OCI-LY1 (cell line): ENCODE results near the gene BZW2.

Experiments
- H2AFZ ChIP-seq: fragments of 200-600 bp; sonication (generic), shearing (Covaris generic); 2 replicates; pipeline ENCODE4 v1.6.0; 2014; ENCODE audit warnings: antibody characterized with exemption, mild to moderate bottlenecking, low read length
- H3F3A ChIP-seq: fragments of 200-600 bp; sonication (generic), shearing (Covaris generic); 2 replicates; pipeline ENCODE4 v1.6.0; 2014; ENCODE audit warnings: mild to moderate bottlenecking, antibody characterized with exemption, low read length, moderate library complexity; ENCODE audit not compliant: insufficient read depth
- H3K27ac ChIP-seq: fragments of 200-600 bp; sonication (generic); 2 replicates; pipeline ENCODE4 v1.5.1; 2014; ENCODE audit warnings: low read length, mixed run types, mild to moderate bottlenecking, low read depth; ENCODE audit not compliant: poor library complexity, severe bottlenecking
- H3K27me3 ChIP-seq: fragments of 200-600 bp; sonication (generic); 2 replicates; pipeline ENCODE4 v1.6.0; 2014; ENCODE audit warnings: antibody characterized with exemption, mild to moderate bottlenecking, low read length, moderate library complexity; ENCODE audit not compliant: insufficient read depth
- H3K36me3 ChIP-seq: fragments of 200-600 bp; sonication (generic); 2 replicates; pipeline ENCODE4 v1.6.1; 2014; ENCODE audit warnings: mild to moderate bottlenecking, antibody characterized with exemption, low read length, moderate library complexity, mixed read lengths; ENCODE audit not compliant: insufficient read depth
- H3K4me1 ChIP-seq: fragments of 200-600 bp; sonication (generic); 2 replicates; pipeline ENCODE4 v1.5.1; 2014; ENCODE audit warnings: mild to moderate bottlenecking, low read length, moderate library complexity; ENCODE audit not compliant: insufficient read depth, severe bottlenecking
- H3K4me2 ChIP-seq: fragments of 200-600 bp; sonication (generic), shearing (Covaris generic); 2 replicates; pipeline ENCODE4 v1.6.1; 2014; ENCODE audit warnings: low read length
- H3K4me3 ChIP-seq: fragments of 200-600 bp; sonication (generic); 2 replicates; pipeline ENCODE4 v1.5.1; 2014; ENCODE audit warnings: low read length, low read depth, mild to moderate bottlenecking, mixed read lengths; ENCODE audit not compliant: poor library complexity, severe bottlenecking
- H3K79me2 ChIP-seq: fragments of 200-600 bp; shearing (Covaris generic); 2 replicates; pipeline ENCODE4 v1.6.1; 2016; ENCODE audit warnings: mixed run types, low read length, mixed read lengths; ENCODE audit not compliant: insufficient read depth
- H3K9ac ChIP-seq: fragments of 200-600 bp; sonication (generic), shearing (Covaris generic); 2 replicates; pipeline ENCODE4 v1.6.1; 2014; ENCODE audit warnings: mild to moderate bottlenecking, low read length, mixed read lengths
- H3K9me2 ChIP-seq: fragments of 200-600 bp; sonication (generic), shearing (Covaris generic); 2 replicates; pipeline ENCODE4 v1.6.1; 2014; ENCODE audit warnings: low read depth, mild to moderate bottlenecking, low read length, mixed read lengths
- H3K9me3 ChIP-seq: fragments of 200-600 bp; shearing (Covaris generic); 2 replicates; pipeline ENCODE4 v1.6.1; 2014; ENCODE audit warnings: low read length, mixed read lengths
- H4K20me1 ChIP-seq: fragments of 200-600 bp; sonication (generic), shearing (Covaris generic); 2 replicates; pipeline ENCODE4 v1.6.0; 2016; ENCODE audit warnings: mild to moderate bottlenecking, low read length; ENCODE audit not compliant: insufficient read depth
- CTCF ChIP-seq: fragments of 200-600 bp; sonication (generic), shearing (Covaris generic); IDR thresholded peaks from 2 replicates; pipeline ENCODE4 v1.5.1; 2017; ENCODE audit warnings: mild to moderate bottlenecking, antibody characterized with exemption, low read length, moderate library complexity, mixed read lengths
- EZH2 ChIP-seq: fragments of 200-600 bp; sonication (generic), shearing (Covaris generic); IDR thresholded peaks from 2 replicates; pipeline ENCODE4 v1.8.0; 2017; ENCODE audit warnings: borderline replicate concordance, mixed run types, mild to moderate bottlenecking, antibody characterized with exemption, low read length, moderate library complexity, mixed read lengths

The BZW2 gene

GRCh38 chr7:16644636-16645592, 1.1 kb upstream of the BZW2 start:
- Histone ChIP-seq H3K79me2 (peaks cover 35% of the 10 kb centered on the region), H3K4me1 (peaks cover 39% of the 10 kb centered on the region), H4K20me1 (peaks cover 3% of the 10 kb centered on the region; the same call in 1 of the 2 replicates), H3K9me3 (no peaks in the 10 kb centered on the region), H3K27me3 (no peaks in the 10 kb centered on the region), H3F3A (0 out of 2 replicates have a peak, but pooled peaks cover 5% of the 10 kb centered on the region), H3K9ac (peak overlapping the region; percentile 79), H3K9me2 (no peaks in the 10 kb centered on the region), H3K36me3 (peaks cover 17% of the 10 kb centered on the region; the same call in 1 of the 2 replicates), H2AFZ (peak overlapping the region; percentile 73), H3K27ac (no peak overlapping the region), H3K4me2 (peak overlapping the region; percentile 89), H3K4me3 (peak overlapping the region; percentile 96)
- TF ChIP-seq EZH2 (no peak), CTCF (no peak)

- peaks cover 3% of the 10 kb centered on the region; the same call in 1 of the 2 replicates for H4K20me1 ChIP-seq
- H3K27ac ChIP-seq: peak overlapping the region; percentile 39
- H3K4me1 ChIP-seq: peaks cover 39% of the 10 kb centered on the region
- TF ChIP-seq CTCF (no peak), EZH2 (no peak)
- H3K9ac ChIP-seq: peak overlapping the region; percentile 91
- peak overlapping the region; percentile 96 for H3K4me3 ChIP-seq
- no peaks in the 10 kb centered on the region for H3K9me3 ChIP-seq
- peak overlapping the region; percentile 89 for H3K4me2 ChIP-seq
- no peaks in the 10 kb centered on the region for H3K9me2 ChIP-seq
- H3K36me3 ChIP-seq: peaks cover 20% of the 10 kb centered on the region
- H2AFZ ChIP-seq: no peak overlapping the region
- peaks cover 52% of the 10 kb centered on the region for H3K79me2 ChIP-seq
- H3F3A ChIP-seq: 0 out of 2 replicates have a peak, but pooled peaks cover 5% of the 10 kb centered on the region
- no peaks in the 10 kb centered on the region for H3K27me3 ChIP-seq
These were observed 591 bp downstream of the BZW2 start for GRCh38 chr7:16646472-16647072.

- no peak overlapping the region for H2AFZ ChIP-seq
- H3K36me3 ChIP-seq: peaks cover 24% of the 10 kb centered on the region
- H3K79me2 ChIP-seq: peaks cover 61% of the 10 kb centered on the region
- H3K4me3 ChIP-seq: peak overlapping the region; percentile 96
- H3K9ac ChIP-seq: peak overlapping the region; percentile 91
- TF ChIP-seq EZH2 (no peak), CTCF (no peak)
- H3F3A ChIP-seq: no peaks in the 10 kb centered on the region
- peaks cover 39% of the 10 kb centered on the region for H3K4me1 ChIP-seq
- peak overlapping the region; percentile 39 for H3K27ac ChIP-seq
- no peaks in the 10 kb centered on the region for H3K9me2 ChIP-seq
- peaks cover 3% of the 10 kb centered on the region; the same call in 1 of the 2 replicates for H4K20me1 ChIP-seq
- no peaks in the 10 kb centered on the region for H3K9me3 ChIP-seq
- H3K4me2 ChIP-seq: peak overlapping the region; percentile 89
- H3K27me3 ChIP-seq: no peaks in the 10 kb centered on the region
These were observed 1.5 kb downstream of the BZW2 start for GRCh38 chr7:16647435-16647960.
